Stimulated activated CD4-positive, alpha-beta T cell treated with anti-CD3 and anti-CD28 coated beads, Interleukin-1b, Interleukin-23, amount 100 ng/mL, for 4 hours (primary cell): ENCODE measurements around the gene CISTR.
A peak's percentile ranks its signal among the peaks of the same experiment; 100 is the strongest.
"Not testable (repeated sequence)": the region's sequence is repeated elsewhere in the genome, so short reads cannot be mapped to it uniquely, and the experiment has no call there.

ENCODE experiments used
- DNase-seq, 2 donors: peaks; one replicate each; pipeline ENCODE4 v3.0.0-alpha.2; 2020; ENCODE audit warnings: low read depth in 2 of 2

Gene CISTR

DNA sequence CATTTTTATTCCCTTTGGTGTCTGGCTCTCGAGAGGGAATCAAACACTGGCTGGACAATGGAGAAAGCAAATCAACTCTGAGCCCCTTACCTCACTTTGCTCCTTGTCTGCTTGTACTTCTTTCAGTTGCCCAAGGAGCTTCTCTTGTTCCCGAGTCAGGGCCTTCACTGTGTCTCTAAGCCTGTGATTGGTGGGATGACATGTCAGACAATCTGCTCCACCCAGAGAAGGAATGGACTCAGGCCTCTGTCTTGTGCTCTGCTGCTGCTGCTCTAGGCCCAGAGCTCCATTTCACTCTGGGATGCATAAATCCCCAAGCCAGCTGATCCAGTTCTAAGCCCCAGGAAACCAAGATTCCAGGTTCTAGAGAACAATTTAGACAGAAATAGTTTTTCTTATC, 32.1 kb downstream of the CISTR start:
- no peak for DNase-seq

GRCh38 chr12:53718567-53718966, 33.2 kb downstream of the CISTR start:
- DNase-seq, result not testable (repeated sequence)

DNA sequence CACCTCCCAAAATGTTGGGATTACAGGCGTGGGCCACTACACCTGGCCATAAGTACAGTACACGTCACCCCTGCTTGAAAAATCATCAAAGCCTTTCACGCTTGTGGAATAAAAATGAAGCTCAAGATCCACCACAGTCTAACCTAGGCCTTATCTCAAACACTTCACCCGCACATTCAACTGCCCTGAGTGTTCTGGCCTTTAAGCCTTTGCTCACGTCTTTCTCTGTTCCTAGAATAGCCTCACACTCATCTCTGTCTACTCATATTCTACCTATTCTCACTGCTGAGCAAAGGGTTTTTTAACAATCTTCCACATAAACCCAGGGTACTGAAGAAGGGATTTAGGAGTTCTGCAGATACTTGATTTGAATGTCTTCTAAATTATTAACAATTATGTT, 34.5 kb downstream of the CISTR start:
- no peak for DNase-seq

DNA sequence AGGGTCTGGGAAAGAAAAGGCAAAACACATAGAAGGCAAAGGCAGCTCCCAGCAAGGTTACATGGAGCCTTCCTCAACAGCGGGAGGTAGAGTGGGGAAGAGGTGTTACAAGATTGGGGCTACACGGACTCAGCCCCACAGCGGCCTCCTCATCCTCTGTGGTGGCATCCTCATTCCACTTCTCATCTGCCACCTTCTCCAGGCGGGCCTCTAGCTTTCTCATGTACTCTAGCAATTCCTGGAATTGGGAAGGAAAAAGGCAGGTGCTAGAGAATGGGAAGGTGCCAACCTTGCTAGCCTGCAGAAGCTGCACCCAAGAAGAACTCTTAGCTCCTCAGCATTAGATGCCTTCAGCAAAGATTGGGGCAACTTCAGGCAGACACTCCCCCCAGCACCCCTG, 37.8 kb downstream of the CISTR start:
- DNase-seq, result no peak

- DNase-seq, result no peak
Measured at GRCh38 chr12:53713516-53713915, 38.3 kb downstream of the CISTR start.

DNA sequence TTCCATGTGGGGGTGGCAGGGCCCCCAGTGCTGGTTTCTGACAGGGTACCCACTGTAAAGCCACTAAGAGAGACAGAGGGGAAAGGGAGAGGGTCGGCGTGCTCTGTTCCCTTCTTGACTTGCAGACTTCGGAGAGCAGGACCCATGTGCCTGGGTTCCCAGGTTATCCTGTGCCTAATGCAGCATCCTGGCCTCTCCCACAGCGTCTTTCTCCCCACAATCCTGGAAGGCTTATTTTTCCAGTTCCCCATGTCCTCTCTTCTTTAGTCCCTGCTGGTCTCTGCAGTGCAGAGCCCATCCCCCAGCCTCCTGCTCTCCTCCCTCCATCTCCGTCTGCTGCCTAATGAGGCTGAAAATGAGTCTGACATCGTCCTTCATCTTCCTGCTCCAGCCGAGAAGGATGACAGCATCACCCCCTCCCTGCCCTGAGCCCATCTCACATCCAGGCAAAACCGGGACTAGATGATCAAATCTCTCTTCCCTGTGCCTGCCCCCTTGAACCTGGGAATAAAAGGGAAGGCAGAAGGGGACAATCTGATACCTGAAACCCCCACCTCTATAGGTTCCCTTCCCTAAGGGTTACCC, 39.6 kb downstream of the CISTR start:
- DNase-seq, result no peak

GRCh38 chr12:53710091-53710490, 41.7 kb downstream of the CISTR start:
- DNase-seq, result no peak

GRCh38 chr12:53709671-53710070, 42.1 kb downstream of the CISTR start:
- DNase-seq, result no peak

GRCh38 chr12:53706080-53706479, 45.7 kb downstream of the CISTR start:
- no peak for DNase-seq

DNA sequence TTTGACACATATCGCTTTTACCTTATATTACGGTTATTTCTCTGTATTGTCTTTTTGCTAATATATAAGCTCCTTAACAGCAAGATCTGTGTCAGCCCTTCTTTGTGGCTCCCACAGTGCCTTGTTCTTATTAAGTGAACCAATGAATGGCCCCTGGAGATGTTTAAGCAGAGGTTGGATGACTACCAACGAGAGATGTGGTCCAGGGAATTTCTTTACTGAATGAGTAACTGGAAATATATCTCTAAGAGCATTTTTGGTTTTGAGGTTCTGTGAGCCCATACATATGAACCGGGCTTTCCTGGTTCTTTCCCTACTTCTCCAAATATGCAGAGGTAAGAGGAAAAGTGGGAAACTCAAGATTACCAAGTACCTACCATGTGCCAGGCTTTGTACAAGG, 48.0 kb downstream of the CISTR start:
- no peak for DNase-seq

DNA sequence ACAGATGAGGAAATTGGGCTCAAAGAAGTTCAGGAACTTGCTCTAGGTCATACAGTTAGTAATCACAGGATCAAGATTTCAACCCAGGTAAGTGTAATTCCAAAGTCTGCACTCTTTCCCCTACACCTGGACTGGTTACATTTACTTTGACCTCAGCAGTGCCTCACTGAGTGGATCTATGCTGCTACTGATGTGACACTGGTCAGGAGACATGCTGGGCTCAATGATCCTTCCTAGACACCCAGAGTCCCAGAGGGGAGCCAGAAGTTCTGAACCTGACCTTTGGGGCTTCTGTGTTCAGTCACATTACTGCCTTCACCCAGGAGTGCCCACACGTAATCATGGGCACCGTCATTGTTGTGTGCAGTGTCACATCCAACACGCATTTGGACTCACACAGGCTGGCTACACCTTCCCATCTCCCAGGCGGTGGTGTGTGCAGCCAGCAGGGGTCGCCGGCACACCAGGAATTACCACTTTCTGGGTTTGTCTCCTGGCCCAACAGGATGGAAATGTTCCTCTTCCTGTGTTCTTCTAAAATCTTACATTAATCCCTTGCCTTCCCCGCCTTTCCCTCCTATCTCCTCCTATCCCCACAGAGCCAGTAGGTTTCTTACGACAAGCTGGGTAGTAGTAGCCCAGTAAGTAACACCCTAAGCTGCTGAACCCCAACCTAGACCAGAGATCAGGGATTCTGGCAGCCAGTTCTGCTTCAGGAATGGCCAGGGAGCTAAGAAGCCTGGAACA, 50.1 kb downstream of the CISTR start:
- DNase-seq, result peak; percentile 69 to 72

GRCh38 chr12:53700567-53700966, 51.2 kb downstream of the CISTR start:
- DNase-seq, result no peak

- no peak for DNase-seq
Measured at GRCh38 chr12:53699678-53700025, 52.1 kb downstream of the CISTR start.

DNA sequence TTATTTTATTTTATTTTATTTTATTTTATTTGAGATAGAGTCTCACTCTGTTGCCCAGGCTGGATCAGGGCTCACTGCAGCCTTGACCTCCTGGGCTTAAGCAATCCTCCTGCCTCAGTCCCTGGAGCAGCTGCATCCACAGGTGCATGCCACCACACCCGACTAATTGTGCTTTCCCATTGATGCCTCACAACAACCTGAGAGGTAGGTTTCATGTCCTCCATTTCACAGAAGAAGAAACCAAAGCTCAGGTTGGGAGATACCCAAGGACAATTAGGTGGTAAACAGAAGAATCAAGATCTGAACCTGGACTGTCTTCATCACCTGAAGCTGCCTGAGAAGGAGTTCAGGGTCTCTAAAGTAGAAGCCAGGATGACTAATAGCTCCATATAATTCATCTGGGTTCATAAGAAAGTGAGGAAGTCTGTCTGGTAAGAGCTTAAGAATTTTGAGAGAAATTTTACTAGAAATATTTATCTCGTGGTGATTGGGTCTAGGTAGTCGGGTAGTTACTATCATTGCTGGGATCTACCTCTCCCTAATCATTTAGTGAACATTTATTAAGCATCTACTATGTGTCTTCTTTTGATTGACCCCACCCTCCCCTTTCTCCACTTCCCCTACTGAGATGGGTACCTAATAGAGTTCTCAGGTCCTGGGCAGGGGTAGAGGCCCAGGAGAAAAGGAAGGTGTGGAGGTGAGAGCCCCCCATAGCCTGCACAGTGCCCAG, 52.7 kb downstream of the CISTR start:
- no peak for DNase-seq

DNA sequence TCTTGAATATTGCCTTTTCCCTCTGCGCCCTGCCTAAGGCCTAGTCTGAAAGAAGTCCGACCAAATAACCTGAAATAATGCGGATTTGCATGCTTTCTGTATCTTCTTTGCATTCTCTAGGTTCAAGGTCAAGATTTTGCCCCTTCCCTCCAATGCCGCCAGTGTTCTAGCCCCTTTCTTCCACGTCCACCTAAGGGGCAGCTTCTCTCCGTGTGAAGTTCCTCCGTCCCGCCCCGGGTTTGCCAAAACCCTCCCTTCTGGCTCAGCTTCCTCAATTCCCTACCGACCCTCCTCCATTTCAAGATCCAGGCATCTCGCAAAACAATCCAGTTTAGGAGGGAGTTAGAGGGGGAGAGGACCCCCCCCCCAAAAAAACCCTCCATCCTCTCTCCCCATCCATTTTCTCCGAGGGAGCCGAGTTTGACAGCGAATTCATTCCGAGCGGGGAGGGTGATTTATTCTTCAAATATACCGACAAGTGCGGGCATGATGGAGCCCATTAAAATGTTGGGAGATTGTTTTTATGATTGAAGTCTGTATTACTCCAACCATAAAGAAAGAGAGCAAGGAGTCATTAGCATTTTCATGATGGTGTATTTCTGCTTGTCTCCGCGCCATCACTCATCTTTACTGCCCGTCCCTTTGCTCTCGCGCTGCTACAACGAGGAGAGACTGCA, 55.0 kb downstream of the CISTR start:
- no peak for DNase-seq
